Brain microvascular endothelial cell (primary cell): ENCODE results near the gene PRKG2.

Experiments used
- DNase-seq: peaks from one replicate; pipeline ENCODE4 v3.0.0-alpha.2; 2020
- H3K27ac ChIP-seq: fragments of 250-450 bp; sonication (Bioruptor Pico); 2 replicates; pipeline ENCODE4 v1.5.1; 2020; ENCODE audit warnings: mild to moderate bottlenecking, moderate library complexity
- H3K27me3 ChIP-seq: fragments of 250-450 bp; sonication (Bioruptor Pico); replicated peaks from 2 replicates; pipeline ENCODE4 v1.5.1; 2020; ENCODE audit warnings: mild to moderate bottlenecking
- H3K36me3 ChIP-seq: fragments of 250-450 bp; sonication (Bioruptor Pico); replicated peaks from 2 replicates; pipeline ENCODE4 v1.5.1; 2020; ENCODE audit warnings: mild to moderate bottlenecking
- H3K4me3 ChIP-seq: 2 replicates; pipeline ENCODE4 v1.5.1; 2011; ENCODE audit warnings: low read depth, mild to moderate bottlenecking, control low read depth, low read length, moderate library complexity
- in situ Hi-C: cut with HindIII; loops from 2 replicates; pipeline ENCODE4 v1.10.0; 2017; ENCODE audit warnings: low sequenced_read_pairs, low pct_ligation_motif_present
- TF ChIP-seq, protein P1 (sequence below): IDR thresholded peaks from 2 replicates; pipeline ENCODE4 v1.5.1; 2011; ENCODE audit warnings: low read depth, mild to moderate bottlenecking, moderate library complexity, low read length, control low read depth, inconsistent platforms; ENCODE audit errors: missing control alignments

PRKG2 gene

DNA sequence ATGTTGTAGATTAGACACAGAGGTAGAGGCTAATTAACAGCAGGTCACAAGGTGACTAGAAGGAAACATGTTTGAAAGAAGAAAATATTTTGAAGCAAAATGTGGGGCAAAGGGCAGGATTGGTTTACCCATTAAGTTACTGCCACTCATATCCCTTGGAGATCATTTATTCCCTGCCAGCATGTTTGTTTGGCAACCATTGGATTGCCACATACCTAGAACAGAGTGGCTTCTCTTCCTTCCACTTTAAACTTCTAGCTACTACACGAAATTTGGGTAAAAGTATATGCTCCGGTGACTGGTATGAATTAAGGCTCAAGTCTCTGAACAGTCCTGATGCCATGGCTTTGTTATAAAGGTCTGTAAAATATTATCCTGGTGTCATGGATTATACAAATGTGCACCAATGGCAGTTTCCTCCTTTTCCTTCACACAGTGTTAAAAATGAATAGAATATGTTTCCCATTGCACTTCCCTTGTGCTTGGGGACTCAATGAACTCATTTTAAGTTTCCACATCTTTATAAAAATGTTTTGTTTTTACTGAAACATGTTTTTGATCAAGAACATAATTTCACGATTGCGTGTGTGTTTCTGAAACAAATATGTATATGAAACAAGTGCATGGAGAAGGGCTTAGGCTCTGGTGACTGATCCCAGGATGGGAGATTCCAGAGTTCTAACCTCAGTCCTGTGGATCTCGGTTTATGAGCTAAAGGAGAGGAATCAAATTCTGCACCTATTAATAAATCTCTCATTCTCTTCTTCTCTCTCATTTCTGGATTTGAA lies 172.2 kb downstream of the PRKG2 start:
- Histone ChIP-seq H3K27me3 (no peaks in the 10 kb centered on the region), H3K36me3 (no peaks in the 10 kb centered on the region), H3K27ac (no peak overlapping the region), H3K4me3 (no peak overlapping the region)
- in situ Hi-C loops, result no loop called here
- TF ChIP-seq, protein P1, sequence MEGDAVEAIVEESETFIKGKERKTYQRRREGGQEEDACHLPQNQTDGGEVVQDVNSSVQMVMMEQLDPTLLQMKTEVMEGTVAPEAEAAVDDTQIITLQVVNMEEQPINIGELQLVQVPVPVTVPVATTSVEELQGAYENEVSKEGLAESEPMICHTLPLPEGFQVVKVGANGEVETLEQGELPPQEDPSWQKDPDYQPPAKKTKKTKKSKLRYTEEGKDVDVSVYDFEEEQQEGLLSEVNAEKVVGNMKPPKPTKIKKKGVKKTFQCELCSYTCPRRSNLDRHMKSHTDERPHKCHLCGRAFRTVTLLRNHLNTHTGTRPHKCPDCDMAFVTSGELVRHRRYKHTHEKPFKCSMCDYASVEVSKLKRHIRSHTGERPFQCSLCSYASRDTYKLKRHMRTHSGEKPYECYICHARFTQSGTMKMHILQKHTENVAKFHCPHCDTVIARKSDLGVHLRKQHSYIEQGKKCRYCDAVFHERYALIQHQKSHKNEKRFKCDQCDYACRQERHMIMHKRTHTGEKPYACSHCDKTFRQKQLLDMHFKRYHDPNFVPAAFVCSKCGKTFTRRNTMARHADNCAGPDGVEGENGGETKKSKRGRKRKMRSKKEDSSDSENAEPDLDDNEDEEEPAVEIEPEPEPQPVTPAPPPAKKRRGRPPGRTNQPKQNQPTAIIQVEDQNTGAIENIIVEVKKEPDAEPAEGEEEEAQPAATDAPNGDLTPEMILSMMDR, result no peak
- no peak for DNase-seq

GRCh38 chr4:81040012-81040659 lies 174.9 kb downstream of the PRKG2 start:
- in situ Hi-C loops, result no loop called here
- TF ChIP-seq, protein P1, result peak; percentile 64
- peak; percentile 24 for DNase-seq
- Histone ChIP-seq H3K27me3 (peaks cover 3% of the 10 kb centered on the region), H3K36me3 (no peaks in the 10 kb centered on the region), H3K27ac (no peak overlapping the region), H3K4me3 (no peak overlapping the region)

DNA sequence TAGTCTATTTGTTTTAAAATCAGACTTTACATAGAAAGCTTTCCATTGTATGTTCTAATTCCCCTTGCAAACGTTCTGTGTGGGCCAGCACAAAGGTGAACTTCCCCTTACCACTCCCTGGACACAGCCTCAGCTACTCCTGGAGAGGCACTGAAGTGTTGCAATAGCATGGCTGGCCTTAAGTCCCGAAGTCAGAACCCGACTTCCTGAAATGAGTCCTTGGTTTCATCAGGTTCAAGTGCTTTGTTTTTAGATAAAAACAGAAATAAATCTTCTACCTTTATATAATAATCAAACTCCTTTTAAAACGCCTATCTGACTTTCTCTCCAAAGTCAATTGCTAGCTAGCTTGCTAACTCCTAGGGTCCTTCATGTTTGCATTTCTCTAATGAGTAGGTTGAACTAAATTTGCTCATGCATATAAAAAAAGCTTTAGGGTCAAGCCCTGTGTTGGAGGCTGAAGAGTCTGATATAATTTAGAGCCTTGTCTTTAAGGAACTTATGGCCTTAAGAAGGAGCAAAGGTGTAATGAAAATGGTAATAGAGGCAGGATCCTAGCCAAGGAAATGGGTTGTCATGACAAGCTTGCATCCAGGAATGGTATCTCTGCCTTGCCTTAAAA lies 175.6 kb downstream of the PRKG2 start:
- DNase-seq, result no peak
- in situ Hi-C loops, result loop anchor here (10.0 kb wide), 1 partner anchor 675 kb away; no protein-coding TSS in a partner anchor
- TF ChIP-seq, protein P1, result no peak
- no peak overlapping the region for H3K4me3 ChIP-seq
- peaks cover 3% of the 10 kb centered on the region for H3K27me3 ChIP-seq
- H3K27ac ChIP-seq, result no peak overlapping the region
- no peaks in the 10 kb centered on the region for H3K36me3 ChIP-seq

- Histone ChIP-seq H3K36me3 (no peaks in the 10 kb centered on the region), H3K27ac (no peak overlapping the region), H3K27me3 (peaks cover 5% of the 10 kb centered on the region), H3K4me3 (no peak overlapping the region)
- DNase-seq, result no peak
- in situ Hi-C loops, result loop anchor here (10.0 kb wide), 1 partner anchor 674 kb away; no protein-coding TSS in a partner anchor
- TF ChIP-seq, protein P1, result no peak
Observed at GRCh38 chr4:81038636-81039350, 176.2 kb downstream of the PRKG2 start.
